Keratinocyte (primary cell): ENCODE results near the gene CACNA1B. TPM values are rescaled to one million over a fixed set of nuclear protein-coding genes. Genes with fewer than 3 reads are reported as not detected.

ENCODE experiments used
- DNase-seq: peaks from one replicate; pipeline ENCODE4 v3.0.0-alpha.2; 2011; ENCODE audit warnings: low read depth, missing footprints, low spot score
- FAIRE-seq: peaks from 2 replicates; lab custom pipeline; 2011; peaks lifted over from hg19 to GRCh38; lab: Jason Lieb, UNC
- H2AFZ ChIP-seq: 2 replicates; pipeline ENCODE4 v1.6.0; 2012; ENCODE audit warnings: low read length, control low read depth, inconsistent platforms; ENCODE audit not compliant: control insufficient read depth
- H3K27ac ChIP-seq: 2 replicates; pipeline ENCODE4 v1.5.1; 2011; ENCODE audit warnings: low read length; ENCODE audit not compliant: control insufficient read depth, insufficient read depth
- H3K27me3 ChIP-seq: 3 replicates; pipeline ENCODE4 v1.6.0; 2011; ENCODE audit warnings: low read length; ENCODE audit not compliant: control insufficient read depth, insufficient read depth; ENCODE audit errors: extremely low read depth
- H3K36me3 ChIP-seq, 2 experiments: 2 replicates in 1 of 2; 3 replicates in 1 of 2; pipeline ENCODE4 v1.5.1; 2011; ENCODE audit warnings: low read length in 2 of 2, mild to moderate bottlenecking in 1 of 2; ENCODE audit not compliant: control insufficient read depth in 2 of 2, insufficient read depth in 2 of 2; ENCODE audit errors: extremely low read depth in 1 of 2
- H3K4me1 ChIP-seq: 3 replicates; pipeline ENCODE4 v1.5.1; 2011; ENCODE audit warnings: low read length; ENCODE audit not compliant: control insufficient read depth, insufficient read depth; ENCODE audit errors: extremely low read depth
- H3K4me2 ChIP-seq: 3 replicates; pipeline ENCODE4 v1.6.0; 2011; ENCODE audit warnings: low read depth, low read length; ENCODE audit not compliant: control insufficient read depth, insufficient read depth; ENCODE audit errors: extremely low read depth
- H3K4me3 ChIP-seq, 3 experiments: fragments of 200-600 bp in 1 of 3; sonication (generic) in 1 of 3; 2 replicates in 2 of 3; 3 replicates in 1 of 3; pipeline ENCODE4 v1.5.1; 2011 to 2016; ENCODE audit warnings: low read length in 3 of 3, mild to moderate bottlenecking in 3 of 3, control low read depth in 2 of 3, inconsistent platforms in 1 of 3, low read depth in 1 of 3, mixed read lengths in 1 of 3, mixed run types in 1 of 3, moderate library complexity in 1 of 3; ENCODE audit not compliant: control insufficient read depth in 2 of 3, insufficient read depth in 2 of 3; ENCODE audit errors: extremely low read depth in 1 of 3
- H3K79me2 ChIP-seq: 2 replicates; pipeline ENCODE4 v1.6.0; 2012; ENCODE audit warnings: low read length; ENCODE audit not compliant: control insufficient read depth, insufficient read depth
- H3K9ac ChIP-seq: 3 replicates; pipeline ENCODE4 v1.6.0; 2011; ENCODE audit warnings: low read length; ENCODE audit not compliant: control insufficient read depth, insufficient read depth; ENCODE audit errors: extremely low read depth
- H3K9me1 ChIP-seq: 3 replicates; pipeline ENCODE4 v1.6.0; 2011; ENCODE audit warnings: low read length; ENCODE audit not compliant: control insufficient read depth, insufficient read depth; ENCODE audit errors: extremely low read depth
- H3K9me3 ChIP-seq: 2 replicates; pipeline ENCODE4 v1.5.1; 2012; ENCODE audit warnings: low read depth, low read length; ENCODE audit not compliant: control insufficient read depth
- H4K20me1 ChIP-seq: 3 replicates; pipeline ENCODE4 v1.6.0; 2011; ENCODE audit warnings: low read length; ENCODE audit not compliant: control insufficient read depth, insufficient read depth; ENCODE audit errors: extremely low read depth
- CTCF ChIP-seq, 3 experiments: IDR thresholded peaks in 1 of 3; conservative IDR thresholded peaks in 1 of 3; optimal IDR thresholded peaks in 1 of 3; 2 replicates in 2 of 3; 3 replicates in 1 of 3; pipeline versions ENCODE3 to v1.5.1; 2011; ENCODE audit warnings: low read length in 3 of 3, mild to moderate bottlenecking in 3 of 3, moderate library complexity in 2 of 3, control low read depth in 1 of 3, inconsistent platforms in 1 of 3; ENCODE audit not compliant: insufficient read depth in 2 of 3; ENCODE audit errors: extremely low read depth in 1 of 3
- EZH2 ChIP-seq: IDR thresholded peaks from one replicate; pipeline ENCODE4 v1.6.1; 2012; ENCODE audit warnings: inconsistent platforms, mild to moderate bottlenecking, low read length, moderate library complexity
- dilution Hi-C: fragments of 300-500 bp; cut with MboI; formaldehyde crosslinking; loops from one replicate; pipeline ENCODE4 v1.7.0; 2020; ENCODE audit warnings: low sequenced_read_pairs; ENCODE audit not compliant: extremely low pct_ligation_motif_present
- polyA plus RNA-seq, 5 experiments: library from polyadenylated mRNA; depleted of rRNA in 3 of 5; stranded (reverse) in 3 of 5; stranded (forward) in 1 of 5; unstranded in 1 of 5; fragments of >200 nt; gene quantifications; 1 replicate in 1 of 5; 2 replicates in 3 of 5; 3 replicates in 1 of 5; pipeline versions ENCODE4 v1.2.1 to v1.2.3, GENCODE V29; 2011 to 2012; ENCODE audit warnings: missing spikeins in 2 of 5, low read depth in 1 of 5, low replicate concordance in 1 of 5

Gene CACNA1B
- polyA plus RNA-seq, 1 donor (not counting 4 experiments of a cell fraction or from before 2014, with no cell fraction given) = 0.01 TPM

- Histone ChIP-seq H3K9ac (no peak overlapping the region), H3K79me2 (no peaks in the 10 kb centered on the region), H3K27ac (no peak overlapping the region), H3K9me1 (no peaks in the 10 kb centered on the region), H3K27me3 (no peaks in the 10 kb centered on the region), H4K20me1 (no peaks in the 10 kb centered on the region), H3K4me1 (no peaks in the 10 kb centered on the region), H3K9me3 (no peaks in the 10 kb centered on the region), H3K4me3 (no peak overlapping the region), H2AFZ (no peak overlapping the region), H3K4me2 (no peak overlapping the region), H3K36me3 (no peaks in the 10 kb centered on the region)
- no peak for FAIRE-seq
- TF ChIP-seq EZH2 (no peak), CTCF (optimal IDR thresholded peaks at IDR 0.05 in 1 of 3, IDR thresholded peaks at IDR 0.05 in 1 of 3, conservative IDR thresholded peaks at IDR 0.05 in 1 of 3; ENCODE audit: extremely low read depth in 1 of 3, insufficient read depth in 2 of 3, low read length in 3 of 3) (no peak)
- no peak for DNase-seq
- dilution Hi-C loops = no loop called here
Observed at GRCh38 chr9:138061631-138062030, 184.0 kb downstream of the CACNA1B start.

DNA sequence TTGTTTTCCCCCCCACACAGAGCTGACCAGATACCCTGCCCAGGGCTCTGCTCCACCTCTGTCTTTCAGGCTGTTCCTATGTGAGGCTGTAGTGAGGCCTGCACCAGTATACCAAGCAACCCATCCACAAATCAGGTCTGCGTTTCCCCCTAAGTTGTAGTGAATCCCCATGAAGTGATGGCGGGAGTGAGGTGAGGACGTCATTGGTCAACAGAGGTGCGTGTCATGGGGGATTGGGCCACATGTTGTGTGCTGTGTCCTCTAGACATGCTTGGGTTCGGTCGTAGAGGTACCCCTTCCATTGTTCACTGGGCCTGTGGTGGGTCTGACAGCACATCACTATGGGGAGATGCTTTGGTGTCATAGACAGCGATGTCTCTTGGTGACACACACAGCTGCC lies 184.6 kb downstream of the CACNA1B start:
- Histone ChIP-seq H3K27me3 (no peaks in the 10 kb centered on the region), H3K4me3 (no peak overlapping the region), H3K79me2 (no peaks in the 10 kb centered on the region), H3K4me1 (no peaks in the 10 kb centered on the region), H3K9me3 (no peaks in the 10 kb centered on the region), H3K4me2 (no peak overlapping the region), H3K9me1 (no peaks in the 10 kb centered on the region), H3K9ac (no peak overlapping the region), H2AFZ (no peak overlapping the region), H4K20me1 (no peaks in the 10 kb centered on the region), H3K36me3 (no peaks in the 10 kb centered on the region), H3K27ac (no peak overlapping the region)
- dilution Hi-C loops = no loop called here
- TF ChIP-seq CTCF (optimal IDR thresholded peaks at IDR 0.05 in 1 of 3, IDR thresholded peaks at IDR 0.05 in 1 of 3, conservative IDR thresholded peaks at IDR 0.05 in 1 of 3; ENCODE audit: extremely low read depth in 1 of 3, insufficient read depth in 2 of 3, low read length in 3 of 3) (no peak), EZH2 (no peak)
- FAIRE-seq (no peak), DNase-seq (no peak)
